ENCODE measurements around the gene RWDD4.

DNA sequence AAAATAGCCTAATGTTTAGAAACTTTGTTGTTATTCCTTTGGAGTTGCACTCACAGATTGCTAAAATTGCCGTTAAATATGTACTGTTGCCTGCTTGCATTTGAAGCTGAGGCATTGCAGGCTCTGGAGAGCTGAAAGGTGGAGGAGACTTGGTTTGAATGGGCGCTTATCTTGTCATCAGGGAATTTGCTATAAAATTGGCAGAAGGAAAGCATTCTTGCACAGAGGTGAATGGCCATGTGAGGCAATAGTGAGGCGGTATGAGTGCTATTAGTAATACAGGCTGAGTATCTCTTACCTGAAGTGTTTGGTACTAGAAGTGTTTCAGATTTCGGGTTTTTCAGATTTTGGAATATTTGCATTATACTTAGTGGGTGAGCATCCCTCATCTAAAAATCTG is 41.4 kb upstream of the RWDD4 start:
- TF ChIP-seq POLR2AphosphoS5 (IDR thresholded peaks at IDR 0.05) (no peak), POLR2A (IDR thresholded peaks at IDR 0.05; ENCODE audit: low read depth) (no peak)
- TF ChIP-seq, protein P1, sequence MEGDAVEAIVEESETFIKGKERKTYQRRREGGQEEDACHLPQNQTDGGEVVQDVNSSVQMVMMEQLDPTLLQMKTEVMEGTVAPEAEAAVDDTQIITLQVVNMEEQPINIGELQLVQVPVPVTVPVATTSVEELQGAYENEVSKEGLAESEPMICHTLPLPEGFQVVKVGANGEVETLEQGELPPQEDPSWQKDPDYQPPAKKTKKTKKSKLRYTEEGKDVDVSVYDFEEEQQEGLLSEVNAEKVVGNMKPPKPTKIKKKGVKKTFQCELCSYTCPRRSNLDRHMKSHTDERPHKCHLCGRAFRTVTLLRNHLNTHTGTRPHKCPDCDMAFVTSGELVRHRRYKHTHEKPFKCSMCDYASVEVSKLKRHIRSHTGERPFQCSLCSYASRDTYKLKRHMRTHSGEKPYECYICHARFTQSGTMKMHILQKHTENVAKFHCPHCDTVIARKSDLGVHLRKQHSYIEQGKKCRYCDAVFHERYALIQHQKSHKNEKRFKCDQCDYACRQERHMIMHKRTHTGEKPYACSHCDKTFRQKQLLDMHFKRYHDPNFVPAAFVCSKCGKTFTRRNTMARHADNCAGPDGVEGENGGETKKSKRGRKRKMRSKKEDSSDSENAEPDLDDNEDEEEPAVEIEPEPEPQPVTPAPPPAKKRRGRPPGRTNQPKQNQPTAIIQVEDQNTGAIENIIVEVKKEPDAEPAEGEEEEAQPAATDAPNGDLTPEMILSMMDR (IDR thresholded peaks at IDR 0.05), result no peak
